ENCODE data around the gene PCDHB2. TPM values are rescaled to one million over a fixed set of nuclear protein-coding genes. Genes with fewer than 3 reads are reported as not detected.
"Not testable (repeated sequence)": the region's sequence is repeated elsewhere in the genome, so short reads cannot be mapped to it uniquely, and the experiment has no call there.

The PCDHB2 gene
- total RNA-seq, 1 experiment from 2014 or later: 31.3 TPM

GRCh38 chr5:141135030-141135717 is 40.8 kb downstream of the PCDHB2 start, which contains the start of gene PCDHB5:
TSS of gene PCDHB5 (plus strand) at chr5:141135206. CDS start at chr5:141135435, 229 bp downstream.
- intact Hi-C loops (cut with micrococcal nuclease; ENCODE audit: unreplicated experiment): no loop called here
- no peaks in the 10 kb centered on the region for H3K4me1 ChIP-seq (ENCODE audit: insufficient read depth, low read length, poor library complexity, severe bottlenecking)
- TF ChIP-seq CTCF (conservative IDR thresholded peaks at IDR 0.05; ENCODE audit: low read depth, low read length): peak; percentile 82
- no peak for TF ChIP-seq EZH2 (IDR thresholded peaks at IDR 0.05; ENCODE audit: borderline replicate concordance, low read depth, low read length, poor library complexity, severe bottlenecking)
- H3K27me3 ChIP-seq (replicated peaks; ENCODE audit: insufficient read depth, low read depth, low read length, poor library complexity): no peaks in the 10 kb centered on the region
- H3K27ac ChIP-seq (ENCODE audit: low read depth, low read length, poor library complexity, severe bottlenecking): peak within 1 kb of the TSS; percentile 88
- CTCF ChIA-PET: interaction anchor here (0.8 to 1.9 kb wide), 10 partner anchors 9 to 429 kb away, joined by 3 to 9 read pairs (median 4); partner anchors contain the start of genes PCDHB14, PCDHB16, PCDHB2 and PCDHB9
- POLR2A ChIA-PET (ENCODE audit: low non-redundant PET): no interaction called here
- TSS peak; percentile 73 for BruUV-seq (replicated peaks)
- peaks cover 14% of the 10 kb centered on the region for H3K9me3 ChIP-seq (ENCODE audit: low read depth, low read length, poor library complexity, severe bottlenecking)
- H3K4me3 ChIP-seq (ENCODE audit: low read depth, low read length, poor library complexity, severe bottlenecking): peak within 1 kb of the TSS; percentile 60
- peaks cover 5% of the 10 kb centered on the region for H3K36me3 ChIP-seq (ENCODE audit: insufficient read depth, low read length, poor library complexity, severe bottlenecking)
- DNase-seq (ENCODE audit: low spot score): peak; percentile 90

- no peaks in the 10 kb centered on the region for H3K27me3 ChIP-seq (replicated peaks; ENCODE audit: insufficient read depth, low read depth, low read length, poor library complexity)
- intact Hi-C loops (cut with micrococcal nuclease; ENCODE audit: unreplicated experiment): no loop called here
- DNase-seq (ENCODE audit: low spot score): peak; percentile 36
- H3K4me3 ChIP-seq (ENCODE audit: low read depth, low read length, poor library complexity, severe bottlenecking): peak overlapping the region; percentile 60
- H3K27ac ChIP-seq (ENCODE audit: low read depth, low read length, poor library complexity, severe bottlenecking): peak overlapping the region; percentile 88
- ChIA-PET CTCF (interaction anchor here (0.8 to 1.9 kb wide), 10 partner anchors 9 to 428 kb away, joined by 3 to 9 read pairs (median 4); partner anchors contain the start of genes PCDHB14, PCDHB16, PCDHB2 and PCDHB9), POLR2A (ENCODE audit: low non-redundant PET) (no interaction called here)
- H3K9me3 ChIP-seq (ENCODE audit: low read depth, low read length, poor library complexity, severe bottlenecking): peaks cover 14% of the 10 kb centered on the region
- H3K36me3 ChIP-seq (ENCODE audit: insufficient read depth, low read length, poor library complexity, severe bottlenecking): peaks cover 5% of the 10 kb centered on the region
- no peak for TF ChIP-seq EZH2 (IDR thresholded peaks at IDR 0.05; ENCODE audit: borderline replicate concordance, low read depth, low read length, poor library complexity, severe bottlenecking)
- no peak for TF ChIP-seq CTCF (conservative IDR thresholded peaks at IDR 0.05; ENCODE audit: low read depth, low read length)
- no TSS peak for BruUV-seq (replicated peaks)
- no peaks in the 10 kb centered on the region for H3K4me1 ChIP-seq (ENCODE audit: insufficient read depth, low read length, poor library complexity, severe bottlenecking)
Measured at GRCh38 chr5:141135718-141136266, 41.4 kb downstream of the PCDHB2 start.

DNA sequence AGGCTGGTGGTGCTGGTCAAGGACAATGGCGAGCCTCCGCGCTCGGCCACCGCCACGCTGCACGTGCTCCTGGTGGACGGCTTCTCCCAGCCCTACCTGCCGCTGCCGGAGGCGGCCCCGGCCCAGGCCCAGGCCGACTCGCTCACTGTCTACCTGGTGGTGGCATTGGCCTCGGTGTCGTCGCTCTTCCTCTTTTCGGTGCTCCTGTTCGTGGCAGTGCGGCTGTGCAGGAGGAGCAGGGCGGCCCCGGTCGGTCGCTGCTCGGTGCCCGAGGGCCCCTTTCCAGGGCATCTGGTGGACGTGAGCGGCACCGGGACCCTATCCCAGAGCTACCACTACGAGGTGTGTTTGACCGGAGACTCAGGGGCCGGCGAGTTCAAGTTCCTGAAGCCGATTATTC is 42.9 kb downstream of the PCDHB2 start:
- H3K4me1 ChIP-seq (ENCODE audit: insufficient read depth, low read length, poor library complexity, severe bottlenecking); BruUV-seq (replicated peaks); H3K36me3 ChIP-seq (ENCODE audit: insufficient read depth, low read length, poor library complexity, severe bottlenecking); H3K27ac ChIP-seq (ENCODE audit: low read depth, low read length, poor library complexity, severe bottlenecking); intact Hi-C loops (cut with micrococcal nuclease; ENCODE audit: unreplicated experiment); POLR2A ChIA-PET (ENCODE audit: low non-redundant PET); DNase-seq (ENCODE audit: low spot score); CTCF ChIA-PET; H3K27me3 ChIP-seq (replicated peaks; ENCODE audit: insufficient read depth, low read depth, low read length, poor library complexity); H3K4me3 ChIP-seq (ENCODE audit: low read depth, low read length, poor library complexity, severe bottlenecking): not testable (repeated sequence)
- H3K9me3 ChIP-seq (ENCODE audit: low read depth, low read length, poor library complexity, severe bottlenecking): peaks cover 14% of the 10 kb centered on the region

Other genes starting within 250 kb of the PCDHB2 start
- gene PCDHA9, start 246.2 kb upstream of the PCDHB2 start, total RNA-seq (2021): 0.33 and 0.37 TPM in 2 replicates
- 11.5 and 11.6 TPM in 2 replicates for gene PCDHA10, start 238.7 kb upstream of the PCDHB2 start, total RNA-seq (2021)
- gene PCDHA11, start 225.7 kb upstream of the PCDHB2 start, total RNA-seq (2021): 11.4 and 15.5 TPM in 2 replicates
- gene PCDHA12, start 219.3 kb upstream of the PCDHB2 start, total RNA-seq (2021): 10.5 and 10.7 TPM in 2 replicates
- 5.8 and 6.2 TPM in 2 replicates for gene PCDHA13, start 212.5 kb upstream of the PCDHB2 start, total RNA-seq (2021)
- gene PCDHAC1, start 168.3 kb upstream of the PCDHB2 start, total RNA-seq (2021): 7.2 and 8.8 TPM in 2 replicates
- 6.8 and 7.1 TPM in 2 replicates for gene PCDHAC2, start 128.1 kb upstream of the PCDHB2 start, total RNA-seq (2021)
- 0.04 and 0.06 TPM in 2 replicates for gene PCDHB1, start 43.2 kb upstream of the PCDHB2 start, total RNA-seq (2021)
- gene PCDHB3, start 5.9 kb downstream of the PCDHB2 start, total RNA-seq (2021): 2.6 and 4.9 TPM in 2 replicates
- 2.4 and 2.7 TPM in 2 replicates for gene PCDHB4, start 27.2 kb downstream of the PCDHB2 start, total RNA-seq (2021)
- gene PCDHB5, start 40.6 kb downstream of the PCDHB2 start, total RNA-seq (2021): 21.0 and 23.6 TPM in 2 replicates
- gene PCDHB6, start 55.4 kb downstream of the PCDHB2 start, total RNA-seq (2021): 7.3 and 9.1 TPM in 2 replicates
- gene PCDHB7, start 78.0 kb downstream of the PCDHB2 start, total RNA-seq (2021): 2.0 and 2.3 TPM in 2 replicates
- gene PCDHB8, start 83.2 kb downstream of the PCDHB2 start, total RNA-seq (2021): 7.7 and 8.5 TPM in 2 replicates
- gene PCDHB16, start 87.8 kb downstream of the PCDHB2 start, total RNA-seq (2021): 11.3 and 12.8 TPM in 2 replicates
- 5.6 and 7.9 TPM in 2 replicates for gene PCDHB9, start 92.5 kb downstream of the PCDHB2 start, total RNA-seq (2021)
- gene PCDHB10, start 97.7 kb downstream of the PCDHB2 start, total RNA-seq (2021): 2.7 and 2.8 TPM in 2 replicates
- gene PCDHB11, start 105.0 kb downstream of the PCDHB2 start, total RNA-seq (2021): 14.2 and 15.3 TPM in 2 replicates
- gene PCDHB12, start 114.1 kb downstream of the PCDHB2 start, total RNA-seq (2021): 5.1 and 6.7 TPM in 2 replicates
- 1.8 and 2.5 TPM in 2 replicates for gene PCDHB13, start 119.3 kb downstream of the PCDHB2 start, total RNA-seq (2021)
- gene PCDHB14, start 128.7 kb downstream of the PCDHB2 start, total RNA-seq (2021): 6.9 and 7.4 TPM in 2 replicates
- 1.2 and 2.3 TPM in 2 replicates for gene PCDHB15, start 150.8 kb downstream of the PCDHB2 start, total RNA-seq (2021)
- 0.88 and 1.0 TPM in 2 replicates for gene SLC25A2, start 209.4 kb downstream of the PCDHB2 start, total RNA-seq (2021)
- gene TAF7, start 226.2 kb downstream of the PCDHB2 start, total RNA-seq (2021): 73.4 and 78.3 TPM in 2 replicates
- 2.2 and 2.3 TPM in 2 replicates for gene PCDHGA1, start 235.9 kb downstream of the PCDHB2 start, total RNA-seq (2021)
- gene PCDHGA2, start 244.1 kb downstream of the PCDHB2 start, total RNA-seq (2021): 1.5 and 1.8 TPM in 2 replicates
- 0.85 and 0.97 TPM in 2 replicates for gene PCDHGA3, start 249.2 kb downstream of the PCDHB2 start, total RNA-seq (2021)

Measured in A673 (cell line).